HUDEP-2 (cell line): ENCODE results near the gene ZAR1.
A peak's percentile ranks its signal among the peaks of the same experiment; 100 is the strongest.
"Not testable (repeated sequence)": the region's sequence is repeated elsewhere in the genome, so short reads cannot be mapped to it uniquely, and the experiment has no call there.

Source experiments
- DNase-seq, 76 experiments: peaks; one replicate each; lab custom pipeline; 2025; ENCODE audit not compliant: unreplicated experiment in 76 of 76; lab: John Stamatoyannopoulos, UW

Gene ZAR1, protein sequence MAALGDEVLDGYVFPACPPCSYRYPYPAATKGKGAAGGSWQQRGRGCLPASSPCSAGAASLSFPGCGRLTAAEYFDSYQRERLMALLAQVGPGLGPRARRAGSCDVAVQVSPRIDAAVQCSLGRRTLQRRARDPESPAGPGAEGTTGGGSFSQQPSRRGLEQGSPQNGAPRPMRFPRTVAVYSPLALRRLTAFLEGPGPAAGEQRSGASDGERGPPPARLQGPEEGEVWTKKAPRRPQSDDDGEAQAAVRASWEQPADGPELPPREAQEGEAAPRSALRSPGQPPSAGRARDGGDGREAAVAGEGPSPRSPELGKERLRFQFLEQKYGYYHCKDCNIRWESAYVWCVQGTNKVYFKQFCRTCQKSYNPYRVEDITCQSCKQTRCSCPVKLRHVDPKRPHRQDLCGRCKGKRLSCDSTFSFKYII

DNA sequence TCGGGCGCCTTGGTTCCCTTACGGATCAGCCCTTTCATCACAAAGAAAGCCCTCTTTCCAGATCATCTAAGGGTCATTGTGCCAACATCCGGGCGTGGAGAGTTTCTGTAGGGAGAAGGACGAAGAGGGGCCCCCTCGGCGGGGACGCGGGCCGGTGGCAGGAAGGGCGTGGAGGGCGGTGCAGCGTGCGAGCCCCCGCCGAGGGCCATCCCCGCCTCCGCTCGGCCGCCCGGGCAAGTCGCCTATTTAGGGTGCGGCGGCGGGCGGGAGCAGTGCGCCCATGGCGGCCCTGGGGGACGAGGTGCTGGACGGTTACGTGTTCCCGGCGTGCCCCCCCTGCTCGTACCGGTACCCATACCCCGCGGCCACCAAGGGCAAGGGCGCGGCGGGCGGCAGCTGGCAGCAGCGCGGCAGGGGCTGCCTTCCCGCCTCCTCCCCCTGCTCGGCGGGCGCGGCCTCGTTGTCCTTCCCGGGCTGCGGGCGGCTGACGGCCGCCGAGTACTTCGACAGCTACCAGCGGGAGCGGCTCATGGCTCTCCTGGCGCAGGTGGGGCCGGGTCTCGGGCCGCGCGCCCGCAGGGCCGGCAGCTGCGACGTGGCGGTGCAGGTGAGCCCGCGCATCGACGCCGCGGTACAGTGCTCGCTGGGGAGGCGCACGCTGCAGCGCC is at the start of gene ZAR1:
Gene ZAR1, plus strand, starts transcription at position 241 of the 668 bp plus-strand sequence. Its CDS starts 40 bp downstream, at position 281.
- DNase-seq, result peak in 5 of 76 experiments; percentile 6 to 28 (median 15)

DNA sequence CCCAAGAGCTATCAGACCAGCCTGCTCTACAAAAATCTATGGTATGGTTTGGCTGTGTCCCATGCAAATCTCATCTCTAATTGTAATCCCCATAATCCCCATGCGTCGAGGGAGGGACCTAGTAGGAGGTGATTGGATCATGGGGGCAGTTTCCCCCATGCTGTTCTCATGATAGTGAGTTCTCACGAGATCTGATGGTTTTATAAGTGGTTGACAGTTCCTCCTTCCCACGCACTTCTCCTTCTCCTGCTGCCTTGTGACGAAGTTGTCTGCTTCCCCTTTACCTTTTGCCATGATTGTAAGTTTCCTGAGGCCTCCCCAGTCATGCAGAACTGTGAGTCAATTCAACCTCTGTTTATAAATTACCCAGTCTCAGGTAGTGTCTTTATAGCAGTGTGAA is 49.1 kb upstream of the ZAR1 start:
- peak in 1 of 76 experiments; percentile 14 for DNase-seq

DNA sequence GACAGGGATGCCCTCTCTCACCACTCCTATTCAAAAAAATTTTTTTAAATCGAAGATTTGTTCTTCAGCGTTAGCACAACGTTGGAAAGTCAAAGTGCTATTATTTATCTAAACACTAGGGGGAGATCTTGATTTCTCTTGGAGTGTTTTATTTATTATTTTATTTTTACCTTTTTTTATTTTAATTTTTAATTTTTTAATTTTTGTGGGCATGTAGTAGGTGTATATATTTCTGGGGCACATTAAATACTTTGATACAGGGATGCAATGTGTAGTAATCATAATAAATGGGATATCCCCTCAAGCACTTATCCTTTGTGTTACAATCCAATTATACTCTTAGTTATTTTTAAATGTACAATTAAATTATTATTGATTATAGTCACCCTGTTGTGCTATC is 44.3 kb upstream of the ZAR1 start:
- peak in 2 of 76 experiments; percentile 4 to 9 for DNase-seq

DNA sequence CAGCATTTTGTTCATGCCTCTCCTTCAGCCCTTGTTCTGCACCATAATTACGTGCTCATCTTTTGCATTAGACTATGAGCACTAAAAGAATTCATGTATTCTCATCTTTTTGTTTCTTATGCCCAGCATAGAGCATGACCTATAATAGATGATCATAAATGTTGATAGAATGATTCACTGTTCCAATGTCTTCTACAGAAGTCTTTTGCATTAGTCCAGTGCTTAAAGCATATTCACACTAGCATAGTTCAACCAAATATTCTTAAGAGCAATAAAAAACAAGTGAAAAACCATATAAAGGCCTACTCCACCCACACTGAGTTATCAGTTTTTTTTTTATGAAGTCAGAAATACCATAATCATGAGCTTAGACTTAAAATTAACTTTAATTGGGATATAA is 43.4 kb upstream of the ZAR1 start:
- DNase-seq, result no peak

DNA sequence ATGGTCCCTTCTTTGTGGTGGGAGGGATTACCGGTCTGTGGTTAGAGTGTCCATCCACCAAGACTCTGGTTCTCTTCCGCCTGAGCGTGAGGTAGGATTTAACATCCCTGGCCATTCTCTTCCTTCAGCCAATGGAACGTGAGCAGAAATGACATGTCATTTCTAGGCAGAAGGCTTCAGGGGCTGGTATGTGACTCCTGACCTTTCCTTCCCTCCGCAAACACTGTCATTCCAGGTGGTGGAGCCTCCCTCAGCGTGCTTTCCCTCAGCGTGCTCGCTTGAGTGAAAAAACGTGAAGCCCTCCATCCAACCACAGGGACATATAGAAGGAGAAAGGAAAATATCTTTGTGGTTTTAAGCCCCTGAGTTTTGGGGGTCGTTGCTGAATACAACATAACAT is 40.9 kb upstream of the ZAR1 start:
- DNase-seq, result no peak

DNA sequence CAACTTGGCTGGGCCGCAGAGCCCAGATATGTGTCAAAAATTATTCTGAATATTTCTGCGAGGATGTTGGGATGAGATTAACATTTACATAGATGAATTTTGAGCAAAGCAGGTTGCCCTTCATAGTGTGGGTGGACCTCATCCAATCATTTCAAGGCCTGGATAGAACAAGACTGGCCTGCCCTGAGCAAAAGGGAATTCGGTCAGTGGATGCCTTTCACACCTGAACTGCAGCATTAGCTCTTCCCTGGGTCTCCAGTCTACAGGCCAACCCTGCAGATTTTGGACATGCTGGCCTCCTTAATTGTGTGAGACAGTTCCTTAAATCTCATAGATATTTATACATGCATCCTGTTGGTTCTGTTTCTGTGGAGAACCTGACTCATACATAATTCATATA is 39.3 kb upstream of the ZAR1 start:
- DNase-seq, result peak in 1 of 76 experiments; percentile 2

DNA sequence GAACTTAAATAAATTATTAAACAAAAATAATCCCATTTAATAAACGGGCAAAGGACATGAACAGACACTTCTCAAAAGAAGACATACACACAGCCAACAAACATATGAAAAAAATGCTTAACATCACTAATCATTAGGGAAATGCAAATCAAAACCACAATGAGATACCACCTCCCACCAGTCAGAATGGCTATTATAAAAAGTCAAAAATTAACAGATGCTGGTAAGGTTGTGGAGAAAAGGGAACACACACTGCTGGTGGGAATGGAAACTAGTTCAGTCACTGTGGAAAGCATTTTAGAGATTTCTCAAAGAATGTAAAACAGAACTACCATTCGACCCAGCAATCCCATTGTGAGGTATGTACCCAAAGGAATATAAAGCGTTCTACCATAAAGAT is 38.4 kb upstream of the ZAR1 start:
- DNase-seq, result not testable (repeated sequence)

DNA sequence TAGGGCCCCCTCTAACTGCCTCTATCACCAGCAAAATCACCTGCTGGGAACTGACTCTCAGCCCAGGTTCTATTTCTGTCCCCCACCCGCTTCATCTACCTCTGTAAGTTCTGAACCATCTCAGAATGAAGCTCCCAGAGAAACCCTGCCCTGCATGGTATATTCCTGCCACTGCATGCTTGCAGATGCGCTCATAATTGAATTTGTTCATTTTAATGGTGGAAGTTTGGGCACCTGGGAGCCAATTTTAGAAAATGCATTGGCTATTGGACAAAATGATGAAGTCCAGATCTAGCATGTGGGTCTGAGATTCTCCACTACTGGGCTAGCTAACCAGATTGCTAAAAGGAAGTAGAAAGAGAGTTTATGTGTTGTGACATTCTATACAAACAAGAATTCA is 35.5 kb upstream of the ZAR1 start:
- DNase-seq, result no peak

DNA sequence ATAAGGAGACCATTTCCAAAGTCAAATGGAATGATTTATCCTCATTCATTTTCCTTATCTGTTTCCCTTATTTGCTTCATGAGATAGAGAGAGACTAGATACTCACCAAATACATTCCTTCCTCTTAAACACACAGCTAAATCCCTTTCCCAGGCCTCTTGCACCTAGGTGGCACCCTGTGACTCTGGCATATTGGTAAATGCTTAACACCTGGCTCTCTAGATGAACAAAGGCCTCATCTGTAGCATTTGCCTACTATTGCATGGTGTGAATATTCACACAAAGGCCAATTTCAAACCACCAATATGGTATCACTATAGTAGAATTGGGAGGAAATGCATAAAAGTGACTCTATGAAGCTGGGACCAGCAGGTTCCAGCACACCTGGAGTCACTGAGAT is 29.1 kb upstream of the ZAR1 start:
- DNase-seq, result no peak

DNA sequence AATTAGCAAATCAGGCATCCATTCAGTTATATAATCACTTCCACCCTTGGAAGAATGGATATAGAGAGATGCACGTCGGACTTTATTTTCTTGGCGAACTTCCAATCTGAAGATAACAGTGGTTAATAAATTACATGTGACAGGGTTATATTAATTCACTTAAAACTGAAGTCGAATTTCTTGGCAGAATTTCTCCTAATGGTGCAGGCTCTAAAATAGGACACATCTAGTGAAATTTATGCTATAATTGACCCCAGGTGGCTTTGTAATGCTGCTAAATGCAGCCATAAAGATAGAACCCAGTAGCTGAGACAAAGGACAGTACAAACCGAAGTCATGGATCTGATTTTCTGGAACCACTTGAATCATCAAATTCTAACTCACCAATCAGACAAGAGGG is 27.7 kb upstream of the ZAR1 start:
- no peak for DNase-seq

DNA sequence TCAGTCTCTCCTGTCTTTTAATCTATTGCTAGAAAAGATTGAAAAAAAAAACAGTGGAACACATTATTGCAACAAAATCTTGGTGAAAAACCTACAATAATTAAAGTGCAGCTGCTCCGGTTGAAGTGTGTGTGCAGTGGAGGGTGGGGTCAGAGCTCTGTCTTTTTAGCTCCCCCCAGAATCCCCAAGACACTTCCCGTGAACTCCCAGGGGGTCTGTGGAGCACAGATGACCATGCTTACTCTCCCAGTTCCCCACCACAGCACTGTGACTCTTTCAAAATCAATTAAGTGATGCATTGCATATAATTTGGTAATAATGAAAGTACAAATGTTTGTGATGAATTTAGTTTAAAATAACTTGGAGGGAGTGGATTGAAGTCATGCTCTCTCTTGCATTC is 22.6 kb upstream of the ZAR1 start:
- no peak for DNase-seq

DNA sequence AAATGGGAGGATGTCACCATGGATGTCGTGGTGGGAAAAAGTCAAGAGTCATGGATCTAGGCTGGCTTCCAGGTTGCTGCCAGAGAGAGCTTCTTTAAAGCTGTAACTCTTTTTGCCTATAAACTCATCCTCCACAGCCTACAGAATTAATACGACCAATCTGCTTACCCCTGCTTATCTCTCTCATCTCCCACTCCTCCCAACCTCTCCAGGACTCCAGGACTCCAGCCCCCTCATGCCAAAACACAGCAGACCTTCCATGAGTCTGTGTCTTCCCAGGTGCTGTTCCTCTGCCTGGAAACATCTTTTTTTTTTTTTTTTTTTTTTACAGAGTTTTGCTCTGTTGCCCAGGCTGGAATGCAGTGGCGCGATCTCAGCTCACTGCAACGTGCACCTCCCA is 22.2 kb upstream of the ZAR1 start:
- DNase-seq, result no peak

DNA sequence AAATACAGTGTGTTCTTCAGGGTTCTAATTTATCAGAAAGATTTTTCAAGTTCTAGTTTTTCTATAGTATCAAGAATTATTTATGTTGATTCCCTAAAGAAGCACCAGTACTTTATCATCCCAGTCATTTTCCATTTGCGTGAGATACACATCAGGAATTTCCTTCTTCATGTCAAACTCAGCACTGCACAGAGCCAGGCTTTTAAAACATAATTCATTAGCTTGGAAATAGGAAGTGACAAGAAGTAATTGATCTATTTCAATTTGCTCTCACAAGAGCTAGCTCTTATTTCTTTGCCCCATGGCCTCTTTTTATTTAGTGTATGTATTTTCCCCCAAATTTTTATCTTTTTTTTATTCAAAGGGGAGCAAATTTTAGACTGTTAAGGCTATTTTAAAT is 19.9 kb upstream of the ZAR1 start:
- DNase-seq, result no peak

DNA sequence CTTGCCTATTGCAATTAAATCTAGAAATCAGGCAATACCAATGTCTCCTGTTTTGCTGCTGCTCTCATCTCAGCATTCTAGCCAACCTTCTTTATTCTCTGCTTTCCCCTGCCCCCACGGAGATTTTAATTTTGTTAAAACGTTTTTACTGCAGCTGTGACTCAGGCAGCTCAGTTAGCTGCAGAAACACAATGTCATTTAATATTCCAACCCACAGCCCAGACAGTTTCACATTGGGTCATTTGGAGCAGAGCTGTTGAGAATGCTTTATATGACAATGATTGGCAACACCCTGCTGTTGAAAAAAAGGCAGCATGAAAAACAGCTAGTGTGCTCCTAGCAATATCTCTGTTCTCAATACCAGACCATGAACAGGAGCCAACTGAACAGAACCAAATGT is 19.5 kb upstream of the ZAR1 start:
- no peak for DNase-seq

DNA sequence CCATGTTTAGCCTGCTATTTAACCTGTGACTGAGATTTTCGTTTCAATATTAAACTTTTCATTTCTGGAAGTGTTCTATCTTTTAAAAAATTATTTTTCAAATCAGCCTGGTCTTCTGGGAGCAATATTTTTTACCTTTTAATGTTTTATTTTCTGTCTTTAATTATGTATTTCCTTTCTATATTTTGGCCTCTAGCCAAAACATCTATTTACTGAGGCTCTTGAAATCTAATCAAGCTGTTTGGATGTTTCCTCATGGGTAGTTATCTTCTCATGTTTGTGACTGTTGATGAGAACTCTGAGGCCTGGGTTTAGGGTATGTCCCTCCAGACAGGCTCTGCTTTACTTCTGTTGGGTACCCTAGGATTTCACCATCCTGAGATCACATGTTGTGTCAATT is 17.3 kb upstream of the ZAR1 start:
- DNase-seq, result no peak

DNA sequence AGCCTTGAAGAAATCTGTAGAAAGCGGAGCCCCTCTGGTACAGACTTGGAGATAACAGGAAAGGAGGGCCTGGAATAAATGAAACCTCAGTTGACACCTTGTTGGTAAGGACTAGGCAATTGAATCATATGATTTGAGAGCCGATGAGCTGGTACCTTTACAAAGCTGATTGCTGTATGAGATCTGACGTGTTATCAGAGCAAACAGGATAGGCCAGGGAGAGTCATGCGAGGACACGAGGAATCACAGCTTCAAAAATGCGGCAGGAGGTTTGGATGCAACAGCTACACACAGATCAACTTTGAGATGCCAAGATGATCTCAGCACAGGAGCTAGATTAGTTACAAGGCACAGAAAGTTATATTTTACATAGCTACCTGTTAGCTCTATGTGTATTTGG is 14.3 kb upstream of the ZAR1 start:
- peak in 1 of 76 experiments; percentile 2 for DNase-seq

DNA sequence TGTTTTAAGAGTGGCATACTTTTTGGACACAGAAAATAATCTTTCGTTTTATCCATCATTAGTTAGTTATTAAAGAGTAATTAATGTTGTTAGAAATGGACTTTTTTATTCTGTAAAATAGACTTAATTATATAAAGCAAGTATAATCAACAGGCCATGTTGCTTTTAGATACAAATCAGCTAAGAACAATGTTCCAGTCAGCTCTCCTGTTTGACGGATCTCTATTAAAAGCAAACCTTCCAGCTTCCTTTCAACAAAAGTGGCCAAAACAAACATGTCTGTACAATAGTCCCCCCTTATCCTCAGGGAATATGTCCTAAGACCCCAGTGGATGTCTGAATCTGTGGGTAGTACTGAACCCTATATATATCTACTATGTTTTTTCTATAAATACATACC is 11.8 kb upstream of the ZAR1 start:
- DNase-seq, result no peak

DNA sequence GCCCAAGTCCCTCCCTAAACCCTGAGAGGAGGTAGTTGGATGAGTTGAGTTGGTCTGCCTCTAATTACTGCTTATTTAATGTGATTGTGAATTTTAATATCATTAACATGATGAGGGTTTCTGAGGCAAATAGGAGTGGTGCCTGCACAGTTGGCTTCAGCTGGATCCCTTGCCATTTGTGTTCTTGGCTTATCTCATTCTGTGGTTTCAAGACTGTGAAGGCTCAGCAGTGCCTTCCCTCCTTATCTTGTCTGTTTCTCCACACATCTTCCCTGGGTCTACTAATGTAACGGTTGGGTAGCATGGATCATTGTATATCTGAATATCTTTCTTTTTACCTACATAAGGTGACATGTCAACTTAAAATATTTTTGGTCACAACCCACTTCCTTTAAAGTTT is 8.5 kb upstream of the ZAR1 start:
- DNase-seq, result peak in 56 of 76 experiments; percentile 0 to 72 (median 29)

DNA sequence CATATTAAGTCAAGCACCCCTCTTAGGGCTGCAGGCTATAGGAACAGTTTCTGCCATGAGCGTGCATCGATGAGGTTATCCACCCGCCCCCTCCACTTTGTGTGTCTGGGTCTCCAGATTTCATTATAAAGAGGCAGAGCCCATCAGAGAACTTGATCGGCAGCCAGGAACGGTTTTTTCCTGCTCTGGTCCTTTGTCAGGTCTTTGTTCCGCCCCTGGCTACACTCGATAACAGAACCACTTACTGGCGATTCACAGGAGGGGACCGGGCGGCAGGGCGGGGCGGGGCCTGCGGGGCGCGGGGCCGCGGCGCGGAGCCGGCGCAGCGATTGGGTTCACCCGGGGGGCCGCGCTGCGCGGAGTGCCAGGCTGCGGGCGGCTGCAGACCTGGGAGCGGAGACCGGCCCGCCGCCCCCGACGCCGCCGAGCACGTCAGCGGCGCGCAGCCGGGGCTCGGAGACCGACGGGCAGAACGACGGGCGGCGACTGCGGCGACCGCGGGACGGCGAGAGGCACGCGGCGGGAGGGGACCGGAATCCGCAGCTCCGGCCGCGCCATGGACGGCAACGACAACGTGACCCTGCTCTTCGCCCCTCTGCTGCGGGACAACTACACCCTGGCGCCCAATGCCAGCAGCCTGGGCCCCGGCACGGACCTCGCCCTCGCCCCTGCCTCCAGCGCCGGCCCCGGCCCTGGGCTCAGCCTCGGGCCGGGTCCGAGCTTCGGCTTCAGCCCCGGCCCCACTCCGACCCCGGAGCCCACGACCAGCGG is 6.9 kb upstream of the ZAR1 start, which contains the start of gene SLC10A4:
Gene SLC10A4, plus strand, starts transcription at position 338 of the 771 bp plus-strand sequence. Its CDS starts 219 bp downstream, at position 557.
- peak; percentile 9 to 87 (median 71) for DNase-seq

DNA sequence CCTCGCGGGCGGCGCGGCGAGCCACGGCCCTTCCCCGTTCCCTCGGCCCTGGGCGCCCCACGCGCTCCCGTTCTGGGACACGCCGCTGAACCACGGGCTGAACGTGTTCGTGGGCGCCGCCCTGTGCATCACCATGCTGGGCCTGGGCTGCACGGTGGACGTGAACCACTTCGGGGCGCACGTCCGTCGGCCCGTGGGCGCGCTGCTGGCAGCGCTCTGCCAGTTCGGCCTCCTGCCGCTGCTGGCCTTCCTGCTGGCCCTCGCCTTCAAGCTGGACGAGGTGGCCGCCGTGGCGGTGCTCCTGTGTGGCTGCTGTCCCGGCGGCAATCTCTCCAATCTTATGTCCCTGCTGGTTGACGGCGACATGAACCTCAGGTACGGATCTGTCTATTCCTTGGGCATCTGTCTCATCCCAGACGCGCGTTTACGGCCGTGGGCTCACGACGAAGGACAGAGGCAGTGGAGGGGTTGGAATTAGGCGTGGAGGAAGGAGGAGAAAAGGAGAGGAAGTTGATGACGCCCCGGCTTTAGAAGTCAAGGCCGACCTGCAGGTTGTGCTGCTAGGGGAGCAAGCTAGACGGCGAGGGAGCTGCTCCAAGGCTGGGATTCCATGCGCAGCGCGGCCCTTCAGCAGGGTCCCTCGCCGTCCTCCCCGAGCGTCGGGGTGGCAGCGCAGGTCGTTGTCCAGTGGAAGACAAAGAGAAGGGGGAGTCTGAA is 6.1 kb upstream of the ZAR1 start:
- peak in 30 of 76 experiments; percentile 1 to 49 (median 18) for DNase-seq
